ENCODE measurements around the gene PROP1. TPM values are rescaled to one million over a fixed set of nuclear protein-coding genes. Genes with fewer than 3 reads are reported as not detected.
"Not testable (repeated sequence)": the region's sequence is repeated elsewhere in the genome, so short reads cannot be mapped to it uniquely, and the experiment has no call there.

Gene PROP1
- total RNA-seq, 1 experiment from 2014 or later = not detected

- no peak for DNase-seq (ENCODE audit: low spot score)
Observed at GRCh38 chr5:177982072-177982727, 13.8 kb downstream of the PROP1 start.

DNA sequence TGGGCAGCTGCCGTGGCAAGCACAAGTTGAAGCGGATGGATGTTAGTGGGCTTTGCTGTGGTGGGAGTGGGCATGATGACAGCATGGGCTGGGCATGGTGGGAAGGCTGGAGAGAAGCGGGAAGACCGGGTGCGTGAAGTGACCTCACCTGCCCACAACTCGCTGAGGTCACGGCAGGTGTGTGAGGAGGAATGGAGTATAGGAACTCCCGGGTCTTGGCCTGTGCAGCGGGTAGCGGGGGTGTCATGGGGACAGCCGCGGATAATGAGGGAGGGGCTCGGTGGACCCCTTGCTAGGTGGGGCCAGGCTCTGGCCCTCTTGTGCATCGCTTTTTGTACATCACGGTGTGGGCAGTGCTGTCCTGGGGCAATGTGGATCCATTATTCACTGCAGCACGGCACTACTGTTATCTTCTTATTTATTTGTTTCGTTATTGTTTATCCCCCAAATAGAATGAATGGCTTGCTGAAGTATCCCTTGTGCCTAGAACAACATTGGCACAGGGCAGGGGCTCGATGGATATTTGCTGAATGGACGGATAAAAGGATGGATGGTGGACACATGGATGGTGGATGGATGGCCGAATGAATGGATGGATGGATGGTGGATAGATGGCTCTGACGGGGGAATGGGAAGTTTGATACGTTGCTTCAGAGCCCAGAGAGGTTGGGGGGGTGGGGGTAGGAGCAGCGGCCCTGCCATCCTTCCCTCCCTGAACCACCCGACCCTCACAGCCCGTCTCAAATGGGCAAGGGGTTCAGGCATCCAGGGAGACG, 14.6 kb downstream of the PROP1 start:
- DNase-seq (ENCODE audit: low spot score) = no peak

GRCh38 chr5:177980743-177981151, 15.3 kb downstream of the PROP1 start:
- no peak for DNase-seq (ENCODE audit: low spot score)

GRCh38 chr5:177977600-177977999, 18.4 kb downstream of the PROP1 start:
- not testable (repeated sequence) for DNase-seq (ENCODE audit: low spot score)

DNA sequence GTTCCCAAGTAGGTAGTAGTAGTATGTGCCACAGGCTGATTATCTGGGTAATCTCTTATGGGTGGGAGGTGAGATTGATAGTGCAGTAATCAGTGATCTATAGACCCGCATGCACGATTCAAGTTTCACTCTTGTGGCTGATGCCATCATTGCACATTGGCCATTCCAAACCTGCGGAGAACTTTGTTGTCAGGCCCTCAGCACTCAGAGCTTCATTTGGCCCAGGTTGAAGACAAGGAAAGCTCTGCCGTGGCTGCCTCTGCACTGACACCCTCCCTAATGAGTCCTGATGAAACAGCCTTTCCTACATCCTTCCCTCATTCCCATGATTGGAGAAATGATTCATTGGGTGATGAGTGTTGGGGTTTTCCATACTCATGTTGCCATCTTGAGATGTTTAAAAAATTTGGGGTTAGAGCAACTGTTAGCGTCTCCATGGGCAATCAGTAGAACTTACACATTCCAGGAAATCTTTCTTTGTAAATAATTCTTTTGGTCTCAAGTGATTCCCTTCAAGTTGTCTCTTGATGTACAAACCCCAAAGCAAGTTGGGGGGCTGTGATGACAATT, 22.9 kb downstream of the PROP1 start:
- DNase-seq (ENCODE audit: low spot score) = peak; percentile 21

DNA sequence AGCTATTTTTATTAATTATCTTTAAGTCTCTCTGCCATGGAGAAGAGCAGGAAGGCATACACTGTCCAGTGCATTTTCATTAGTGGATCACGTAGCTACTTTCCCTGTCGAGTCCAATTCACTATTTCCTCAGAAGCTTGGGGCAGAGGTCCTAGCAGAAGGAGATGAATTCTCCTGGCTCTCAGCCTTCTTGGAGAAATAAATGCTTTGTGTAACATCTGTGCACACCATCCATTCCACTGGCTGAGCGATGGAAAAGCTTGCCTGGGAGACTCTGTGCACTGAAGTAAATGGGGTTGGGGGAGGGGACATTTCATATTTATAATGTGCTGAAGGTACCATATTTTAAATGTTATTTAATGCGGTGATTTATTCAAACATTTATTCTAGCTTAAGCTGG, 23.4 kb downstream of the PROP1 start:
- no peak for DNase-seq (ENCODE audit: low spot score)

DNA sequence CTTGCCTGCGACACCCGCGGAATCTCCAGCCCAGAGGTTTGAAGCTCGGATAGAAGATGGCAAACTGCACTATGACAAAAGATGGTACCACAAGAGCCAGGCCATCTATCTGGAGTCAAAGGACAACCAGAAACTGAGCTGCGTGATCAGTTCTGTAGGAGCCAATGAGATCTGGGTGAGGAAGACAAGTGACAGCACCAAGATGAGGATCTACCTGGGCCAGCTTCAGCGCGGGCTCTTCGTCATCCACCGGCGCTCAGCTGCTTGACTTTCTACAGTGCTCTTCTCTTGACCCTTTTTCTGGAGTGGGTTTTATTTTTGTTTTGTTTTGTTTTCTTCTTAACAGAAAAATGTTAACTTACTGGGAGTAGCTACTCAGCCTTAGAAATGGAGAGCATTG, 24.0 kb downstream of the PROP1 start:
- DNase-seq (ENCODE audit: low spot score) = not testable (repeated sequence)

- DNase-seq (ENCODE audit: low spot score) = no peak
Observed at GRCh38 chr5:177968661-177969211, 27.3 kb downstream of the PROP1 start.

GRCh38 chr5:177967221-177967887, 28.7 kb downstream of the PROP1 start:
- DNase-seq (ENCODE audit: low spot score) = no peak

DNA sequence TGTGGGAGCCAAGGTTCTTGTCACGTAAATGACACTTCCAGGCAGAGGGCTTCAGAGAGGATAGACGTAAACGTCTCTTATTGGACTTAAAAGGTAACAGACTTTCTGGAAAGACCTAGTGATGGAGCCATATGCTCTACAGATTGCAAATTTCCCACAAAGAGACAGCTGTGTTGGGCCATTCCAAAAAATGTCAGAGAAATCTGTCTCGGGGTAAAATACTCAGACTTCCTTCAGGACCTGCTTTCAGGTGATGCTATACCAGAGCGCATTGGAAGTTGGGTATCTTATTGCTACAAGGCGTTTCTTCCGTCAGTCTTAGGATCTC, 29.2 kb downstream of the PROP1 start:
- no peak for DNase-seq (ENCODE audit: low spot score)

DNA sequence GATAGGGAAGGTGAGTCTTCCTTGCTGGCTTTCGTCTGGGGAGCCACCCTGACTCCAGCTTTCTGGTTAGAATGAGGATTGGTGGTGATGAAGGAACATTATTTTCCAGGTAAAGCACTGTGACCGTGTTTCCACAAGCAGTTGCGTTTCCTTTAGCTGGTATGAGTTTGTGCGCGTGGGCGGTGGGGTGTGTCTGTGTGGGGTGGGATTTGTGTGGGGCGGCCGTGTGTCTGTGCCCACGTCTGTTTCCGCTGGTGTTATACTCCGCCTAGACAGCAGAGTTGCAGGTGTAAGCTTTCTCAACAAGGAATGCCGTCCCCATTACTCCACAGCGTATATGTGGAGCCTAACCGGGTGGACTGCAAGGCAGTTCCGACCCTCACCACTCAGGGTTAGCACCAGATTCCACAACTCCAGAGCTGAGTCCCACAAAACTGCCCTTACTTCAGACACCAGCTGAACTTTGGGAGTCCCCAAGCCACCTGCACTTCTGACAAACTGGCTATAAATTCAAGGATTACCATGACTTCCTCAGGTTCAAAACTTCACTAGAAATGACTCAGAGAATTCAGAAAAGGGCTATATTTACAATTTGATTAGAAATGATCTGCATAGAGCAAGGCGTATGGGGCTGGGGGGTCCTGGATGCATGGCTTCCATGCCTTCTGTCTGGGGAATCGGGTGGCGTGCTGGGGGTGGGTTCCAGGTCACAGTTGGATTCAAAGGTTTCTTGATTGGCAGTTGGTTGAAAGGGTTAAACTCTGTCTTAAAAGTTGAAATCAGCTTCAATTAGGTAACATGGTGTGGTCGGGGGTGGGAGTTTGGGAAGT, 29.8 kb downstream of the PROP1 start:
- no peak for DNase-seq (ENCODE audit: low spot score)

GRCh38 chr5:177964471-177964870, 31.6 kb downstream of the PROP1 start:
- no peak for DNase-seq (ENCODE audit: low spot score)

- DNase-seq (ENCODE audit: low spot score) = no peak
Observed at GRCh38 chr5:177963966-177964365, 32.1 kb downstream of the PROP1 start.

DNA sequence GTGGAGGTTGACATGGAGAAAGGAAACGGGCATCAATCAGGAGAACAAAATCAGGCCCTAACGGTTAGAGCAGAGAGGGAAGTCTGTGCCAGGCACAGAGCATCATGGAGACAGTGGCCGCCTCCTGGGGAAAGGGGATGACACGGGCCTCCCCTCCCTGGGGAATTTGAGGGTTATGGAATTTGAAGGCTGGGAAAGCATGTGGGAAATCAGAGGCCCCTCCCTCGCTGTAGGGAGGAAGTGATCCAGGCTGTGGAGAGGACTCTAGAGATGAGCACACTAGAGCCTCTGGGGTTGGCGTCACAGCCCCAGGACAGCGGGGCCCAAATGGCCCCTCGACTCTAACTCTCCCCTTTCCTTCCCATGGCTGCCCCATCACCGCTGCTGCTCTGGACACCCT, 36.7 kb downstream of the PROP1 start:
- DNase-seq (ENCODE audit: low spot score) = no peak

GRCh38 chr5:177958696-177959095, 37.3 kb downstream of the PROP1 start:
- DNase-seq (ENCODE audit: low spot score) = no peak

DNA sequence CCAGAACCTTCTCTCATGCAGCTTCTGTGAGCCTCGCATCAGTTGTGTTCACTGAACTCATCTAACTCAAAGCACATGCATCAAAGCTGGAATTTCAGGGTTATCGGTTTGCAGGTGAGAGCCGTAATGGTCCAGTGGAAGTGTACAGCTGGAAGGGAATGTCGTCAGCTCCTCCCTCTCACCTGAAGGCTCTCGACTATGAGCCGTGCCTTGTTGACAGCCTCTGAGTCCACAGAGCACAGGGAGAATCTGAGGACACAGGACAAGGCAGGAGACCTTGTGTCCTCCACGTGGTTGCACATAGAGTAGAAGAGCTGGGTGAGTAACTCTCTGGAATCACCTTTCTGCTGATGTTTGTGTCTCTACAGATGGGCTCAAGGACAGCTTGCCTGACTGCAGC, 38.8 kb downstream of the PROP1 start:
- DNase-seq (ENCODE audit: low spot score) = no peak

DNA sequence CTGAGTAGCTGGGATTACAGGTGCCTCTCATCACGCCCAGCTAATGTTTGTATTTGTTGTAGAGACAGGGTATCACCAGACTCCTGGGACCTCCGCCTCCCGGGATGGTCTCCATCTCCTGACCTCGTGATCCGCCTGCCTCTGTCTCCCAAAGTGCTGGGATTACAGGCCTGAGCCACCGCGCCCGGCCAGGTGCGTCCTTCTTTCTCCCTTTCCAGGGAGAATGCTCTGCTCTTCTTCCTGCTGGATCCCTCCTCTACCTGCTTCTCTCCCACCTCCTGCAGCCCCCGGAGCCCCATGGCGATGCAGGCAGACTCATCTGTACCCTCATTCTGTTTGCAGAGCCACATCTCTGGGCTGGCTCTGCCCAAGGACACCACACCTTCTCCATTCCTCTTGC, 42.9 kb downstream of the PROP1 start:
- not testable (repeated sequence) for DNase-seq (ENCODE audit: low spot score)

GRCh38 chr5:177949656-177950055, 46.4 kb downstream of the PROP1 start:
- not testable (repeated sequence) for DNase-seq (ENCODE audit: low spot score)

DNA sequence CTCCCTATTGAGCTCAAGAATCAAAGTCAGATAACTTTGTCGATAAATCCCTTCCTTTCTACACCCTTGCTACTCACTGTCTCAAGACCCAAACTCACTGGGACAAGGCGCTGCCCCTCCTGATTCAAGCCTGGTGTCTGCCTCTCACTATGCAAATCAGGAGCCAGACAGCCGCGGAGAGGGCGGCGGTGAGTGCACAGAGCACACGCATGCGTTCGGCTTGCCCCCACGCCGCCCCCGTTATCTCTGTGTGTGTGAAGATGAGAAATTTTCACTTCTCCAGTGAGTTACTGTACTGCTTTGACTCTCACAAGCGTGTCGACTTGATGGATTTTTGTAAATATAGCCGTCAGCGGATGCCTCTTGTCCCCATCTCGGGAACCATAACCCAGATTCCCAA, 47.0 kb downstream of the PROP1 start:
- not testable (repeated sequence) for DNase-seq (ENCODE audit: low spot score)

DNA sequence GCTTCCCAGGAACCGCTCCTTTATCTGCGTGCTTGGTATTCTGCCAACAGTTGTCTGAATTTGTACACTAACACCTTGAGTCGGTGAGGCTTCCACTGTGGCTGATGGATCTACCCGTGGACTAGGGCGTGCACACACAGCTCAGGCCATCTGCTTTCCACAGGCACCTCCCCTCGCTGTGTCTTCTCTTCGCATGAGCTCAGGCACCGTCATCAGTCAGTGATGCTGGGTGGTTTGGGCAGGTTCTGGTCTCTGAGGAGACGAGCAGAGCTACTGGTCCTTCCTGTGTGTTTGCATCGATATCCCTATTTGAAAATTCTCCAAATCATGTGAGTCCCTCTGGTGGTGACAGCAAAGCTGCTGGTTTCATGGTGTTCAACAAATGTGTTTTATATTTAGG, 48.1 kb downstream of the PROP1 start:
- not testable (repeated sequence) for DNase-seq (ENCODE audit: low spot score)

DNA sequence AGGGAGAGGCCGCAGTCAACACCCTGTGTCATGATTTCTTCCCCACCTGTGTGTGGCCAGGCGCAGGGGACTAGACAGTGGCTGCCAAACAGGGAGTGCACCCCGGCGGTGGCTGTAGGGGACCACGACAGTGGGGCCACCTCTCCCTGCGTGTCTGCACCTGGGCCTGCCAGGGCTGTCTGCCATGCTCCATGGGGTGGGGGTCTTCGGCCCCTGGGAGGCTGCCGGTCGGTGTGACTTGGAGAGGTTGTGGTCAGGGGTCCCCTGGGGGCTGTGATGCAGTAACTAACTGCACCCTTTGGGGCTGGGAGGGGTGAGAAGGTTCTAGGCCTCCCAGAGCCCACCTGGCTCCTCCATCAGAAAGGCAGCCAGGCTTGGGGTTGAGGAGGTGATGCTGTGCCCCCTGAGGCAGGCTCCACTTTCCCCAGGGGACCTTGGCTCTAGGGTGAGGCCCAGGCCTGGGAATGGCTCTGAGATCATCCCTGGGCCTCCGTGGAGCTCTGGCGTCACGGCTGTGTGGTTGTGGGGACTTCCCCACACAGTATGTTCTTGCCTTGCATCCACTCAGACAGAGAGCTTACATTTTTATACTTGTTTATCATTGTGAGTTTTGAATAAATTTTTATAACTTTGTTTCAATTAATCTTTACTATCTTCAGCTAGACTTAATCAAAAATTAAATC, 50.3 kb downstream of the PROP1 start:
- DNase-seq (ENCODE audit: low spot score) = not testable (repeated sequence)
